Left lung (tissue), 10 donors: ENCODE results near the gene MRPS5. TPM values are rescaled to one million over a fixed set of nuclear protein-coding genes. Genes with fewer than 3 reads are reported as not detected.

Experiments used
- ATAC-seq: fragments of 200-7000 bp; cut with Tn5 transposase; one replicate; pipeline ENCODE4 v1.9.1; 2020; ENCODE audit warnings: moderate library complexity
- DNase-seq, 4 donors: peaks; one replicate each; pipeline ENCODE4 v3.0.0-alpha.2; 2013 to 2020
- H3K27ac ChIP-seq, 2 donors: fragments of 200-600 bp; sonication (generic) in 1 of 2; one replicate each; pipeline versions ENCODE4 v1.5.0 to v1.8.0; 2020 to 2021
- H3K27me3 ChIP-seq, 2 donors: fragments of 200-600 bp; sonication (generic) in 1 of 2; one replicate each; pipeline versions ENCODE4 v1.5.0 to v1.8.0; 2020 to 2021
- H3K36me3 ChIP-seq, 2 donors: fragments of 200-600 bp; sonication (generic) in 1 of 2; one replicate each; pipeline versions ENCODE4 v1.5.0 to v1.8.0; 2020 to 2021
- H3K4me1 ChIP-seq, 2 donors: fragments of 200-600 bp; one replicate each; pipeline ENCODE4 v1.8.0; 2021
- H3K4me3 ChIP-seq, 2 donors: fragments of 200-600 bp; sonication (generic) in 1 of 2; one replicate each; pipeline versions ENCODE4 v1.5.0 to v1.8.0; 2020 to 2021; ENCODE audit warnings: mild to moderate bottlenecking in 1 of 2
- H3K9me3 ChIP-seq, 2 donors: fragments of 200-600 bp; sonication (generic) in 1 of 2; one replicate each; pipeline versions ENCODE4 v1.5.0 to v1.8.0; 2020 to 2021
- CTCF ChIP-seq, 2 donors: fragments of 200-600 bp; sonication (generic) in 1 of 2; IDR thresholded peaks; one replicate each; pipeline versions ENCODE4 v1.5.0 to v1.8.0; 2021; ENCODE audit warnings: antibody characterized with exemption in 2 of 2
- intact Hi-C, 2 donors: fragments of 100-400 bp; cut with DNase I; formaldehyde crosslinking; loops; one replicate each; pipeline versions ENCODE4 v1.11.2 to v1.14.2; 2022
- polyA plus RNA-seq, 6 donors: library from polyadenylated mRNA; unstranded; fragments of 120-200 nt; gene quantifications; one replicate each; pipeline ENCODE4 v1.2.1, GENCODE V29; 2013; ENCODE audit not compliant: insufficient read length in 6 of 6
- total RNA-seq, 2 donors: library from RNA; stranded (reverse); fragmentation: NEBNext Ultra II Directional; extraction: Animal tissue kit (Norgen Biotek cat#: 25700); gene quantifications; one replicate each; pipeline ENCODE4 v1.2.1, GENCODE V29; 2021
- donor health status: DM: no; HTN: yes; CAD: no.
- donor health status: DM: no; HTN: no; CAD: no.

The MRPS5 gene
- total and polyA plus RNA-seq, 8 donors = 46.7 to 101 (median 84.7) TPM

- H3K4me1 ChIP-seq = no peaks in the 10 kb centered on the region
- intact Hi-C loops = no loop called here
- H3K36me3 ChIP-seq = no peaks in the 10 kb centered on the region
- H3K9me3 ChIP-seq = no peaks in the 10 kb centered on the region
- TF ChIP-seq CTCF (IDR thresholded peaks at IDR 0.05) = no peak
- DNase-seq (peak in 1 of 4 donors; percentile 24), ATAC-seq (no peak)
- H3K27me3 ChIP-seq = peaks cover 0 to 5% of the 10 kb centered on the region in 2 donors
- H3K27ac ChIP-seq = no peak overlapping the region
- no peak overlapping the region for H3K4me3 ChIP-seq
These were observed 64.8 kb downstream of the MRPS5 start for GRCh38 chr2:95056461-95057459.

- ATAC-seq = no peak
- peaks cover 0 to 5% of the 10 kb centered on the region in 2 donors for H3K27me3 ChIP-seq
- intact Hi-C loops = no loop called here
- H3K27ac ChIP-seq = no peak overlapping the region
- no peaks in the 10 kb centered on the region for H3K36me3 ChIP-seq
- no peak for TF ChIP-seq CTCF (IDR thresholded peaks at IDR 0.05)
- no peak overlapping the region for H3K4me3 ChIP-seq
- peak in 1 of 4 donors; percentile 13 for DNase-seq
- H3K4me1 ChIP-seq = no peaks in the 10 kb centered on the region
- H3K9me3 ChIP-seq = no peaks in the 10 kb centered on the region
These were observed 65.6 kb downstream of the MRPS5 start for GRCh38 chr2:95056044-95056443.

- ATAC-seq = no peak
- Histone ChIP-seq H3K9me3 (no peaks in the 10 kb centered on the region), H3K4me3 (no peak overlapping the region), H3K4me1 (no peaks in the 10 kb centered on the region), H3K27me3 (peaks cover 0 to 5% of the 10 kb centered on the region in 2 donors), H3K36me3 (no peaks in the 10 kb centered on the region), H3K27ac (no peak overlapping the region)
- TF ChIP-seq CTCF (IDR thresholded peaks at IDR 0.05) = no peak
- intact Hi-C loops = no loop called here
- no peak for DNase-seq
These were observed 66.3 kb downstream of the MRPS5 start for GRCh38 chr2:95055262-95055661.

GRCh38 chr2:95054016-95054415 lies 67.6 kb downstream of the MRPS5 start:
- no peak for TF ChIP-seq CTCF (IDR thresholded peaks at IDR 0.05)
- DNase-seq = peak in 1 of 4 donors; percentile 19
- intact Hi-C loops = no loop called here
- H3K27me3 ChIP-seq = peaks cover 0 to 5% of the 10 kb centered on the region in 2 donors
- no peak for ATAC-seq
- H3K9me3 ChIP-seq = no peaks in the 10 kb centered on the region
- no peak overlapping the region for H3K27ac ChIP-seq
- no peak overlapping the region for H3K4me3 ChIP-seq
- H3K4me1 ChIP-seq = no peaks in the 10 kb centered on the region
- H3K36me3 ChIP-seq = no peaks in the 10 kb centered on the region

GRCh38 chr2:95053543-95053942 lies 68.1 kb downstream of the MRPS5 start:
- ATAC-seq (no peak), DNase-seq (no peak)
- H3K9me3 ChIP-seq = no peaks in the 10 kb centered on the region
- intact Hi-C loops = no loop called here
- H3K36me3 ChIP-seq = no peaks in the 10 kb centered on the region
- H3K27me3 ChIP-seq = peaks cover 0 to 5% of the 10 kb centered on the region in 2 donors
- H3K4me1 ChIP-seq = no peaks in the 10 kb centered on the region
- no peak overlapping the region for H3K4me3 ChIP-seq
- H3K27ac ChIP-seq = no peak overlapping the region
- TF ChIP-seq CTCF (IDR thresholded peaks at IDR 0.05) = no peak
